GM21619 (cell line): ENCODE measurements around the gene ATP7B.
A peak's percentile ranks its signal among the peaks of the same experiment; 100 is the strongest.
"Not testable (repeated sequence)": the region's sequence is repeated elsewhere in the genome, so short reads cannot be mapped to it uniquely, and the experiment has no call there.

ENCODE experiments used
- ATAC-seq: cut with Tn5 transposase; IDR thresholded peaks from one replicate; pipeline ENCODE4 v1.9.1; 2021; ENCODE audit not compliant: unreplicated experiment

Gene ATP7B

GRCh38 chr13:52006523-52007245 lies 4.6 kb downstream of the ATP7B start:
- ATAC-seq = no peak

GRCh38 chr13:52005841-52006522 lies 5.3 kb downstream of the ATP7B start:
- no peak for ATAC-seq

GRCh38 chr13:52004511-52005170 lies 6.6 kb downstream of the ATP7B start:
- no peak for ATAC-seq

DNA sequence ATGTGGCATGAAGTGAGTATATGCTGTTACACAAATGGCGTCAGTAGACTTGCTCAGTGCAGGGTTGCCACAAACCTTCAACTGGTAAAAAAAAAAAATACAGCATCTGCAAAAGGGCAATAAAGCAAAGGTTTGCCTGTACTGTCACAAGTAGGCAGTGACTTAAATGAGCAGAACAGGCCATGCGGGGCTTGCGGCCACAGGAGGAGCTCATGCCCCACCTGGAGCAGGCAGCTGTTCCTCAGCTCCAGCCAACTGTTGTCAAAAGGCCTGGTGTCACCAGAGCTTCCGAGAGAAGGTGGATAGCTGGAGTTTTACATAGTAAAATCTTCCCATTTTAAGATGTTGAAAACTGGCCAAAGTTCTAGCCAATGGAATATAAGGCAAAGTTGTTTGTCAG lies 7.7 kb downstream of the ATP7B start:
- ATAC-seq = no peak

DNA sequence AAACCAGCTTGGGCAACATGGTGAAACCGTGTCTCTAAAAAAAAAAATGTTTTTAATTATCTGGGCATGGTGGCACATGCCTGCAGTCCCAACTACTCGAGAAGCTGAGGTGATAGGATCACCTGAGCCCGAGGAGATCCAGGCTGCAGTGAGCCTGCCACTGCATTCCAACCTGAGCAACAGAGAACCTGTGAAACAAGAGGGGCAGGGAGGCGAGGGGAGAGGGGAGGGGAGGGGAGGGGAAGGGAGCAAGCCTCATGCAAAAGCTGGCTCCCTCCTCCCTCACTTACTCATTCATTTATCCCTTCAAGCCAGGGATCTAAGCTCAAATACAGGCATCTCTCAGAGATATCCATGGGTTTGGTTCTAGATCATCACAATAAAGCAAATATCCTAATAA lies 8.9 kb downstream of the ATP7B start:
- ATAC-seq = no peak

DNA sequence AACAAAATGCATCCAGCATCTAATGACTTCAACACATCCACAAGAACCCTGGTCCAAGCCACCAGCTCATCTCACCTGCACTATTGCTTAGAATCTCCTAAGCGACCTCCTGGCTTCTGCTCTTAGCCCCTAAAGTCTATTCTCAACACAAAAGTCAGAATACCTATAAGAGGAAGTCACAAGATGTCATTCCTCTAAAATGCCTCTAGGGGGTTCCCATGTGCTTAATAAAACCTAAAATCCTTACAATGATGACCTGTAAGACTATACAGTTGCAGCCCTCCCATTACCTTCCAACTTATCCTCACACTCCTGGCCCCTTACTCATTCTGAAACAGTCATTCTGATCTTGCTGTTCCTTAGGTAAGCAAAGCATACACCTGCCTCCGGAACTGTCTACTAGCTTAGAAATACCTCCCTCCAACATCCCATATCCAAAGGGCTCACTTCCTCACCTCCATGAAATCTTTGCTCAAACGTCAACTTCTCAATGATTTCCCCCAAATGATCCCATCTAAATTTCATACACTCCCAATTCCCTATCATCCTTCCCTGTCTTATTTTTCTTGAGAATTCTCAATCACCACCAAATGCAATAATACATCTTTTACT lies 10.0 kb downstream of the ATP7B start:
- ATAC-seq = peak; percentile 96

- no peak for ATAC-seq
These were observed 11.3 kb downstream of the ATP7B start for GRCh38 chr13:51999921-52000320.

DNA sequence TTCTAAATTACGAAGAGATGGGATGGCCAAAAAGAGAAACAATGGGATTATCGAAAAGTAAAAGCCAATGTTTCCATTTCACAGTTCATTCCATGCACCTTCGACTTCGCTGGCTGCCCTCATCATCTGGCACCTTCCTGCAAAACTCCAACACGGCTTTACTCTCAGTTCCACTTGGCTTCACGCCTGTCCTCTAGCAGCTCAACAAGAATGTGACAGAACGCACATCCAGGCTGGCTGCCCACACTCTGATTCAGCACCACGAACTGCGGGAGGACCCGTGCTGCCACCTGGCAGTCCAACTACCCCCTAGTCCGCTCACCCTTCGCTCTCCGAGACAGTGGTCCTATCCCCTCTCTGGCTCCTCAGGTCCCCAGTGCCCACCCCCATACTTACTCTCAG lies 11.7 kb downstream of the ATP7B start:
- no peak for ATAC-seq

DNA sequence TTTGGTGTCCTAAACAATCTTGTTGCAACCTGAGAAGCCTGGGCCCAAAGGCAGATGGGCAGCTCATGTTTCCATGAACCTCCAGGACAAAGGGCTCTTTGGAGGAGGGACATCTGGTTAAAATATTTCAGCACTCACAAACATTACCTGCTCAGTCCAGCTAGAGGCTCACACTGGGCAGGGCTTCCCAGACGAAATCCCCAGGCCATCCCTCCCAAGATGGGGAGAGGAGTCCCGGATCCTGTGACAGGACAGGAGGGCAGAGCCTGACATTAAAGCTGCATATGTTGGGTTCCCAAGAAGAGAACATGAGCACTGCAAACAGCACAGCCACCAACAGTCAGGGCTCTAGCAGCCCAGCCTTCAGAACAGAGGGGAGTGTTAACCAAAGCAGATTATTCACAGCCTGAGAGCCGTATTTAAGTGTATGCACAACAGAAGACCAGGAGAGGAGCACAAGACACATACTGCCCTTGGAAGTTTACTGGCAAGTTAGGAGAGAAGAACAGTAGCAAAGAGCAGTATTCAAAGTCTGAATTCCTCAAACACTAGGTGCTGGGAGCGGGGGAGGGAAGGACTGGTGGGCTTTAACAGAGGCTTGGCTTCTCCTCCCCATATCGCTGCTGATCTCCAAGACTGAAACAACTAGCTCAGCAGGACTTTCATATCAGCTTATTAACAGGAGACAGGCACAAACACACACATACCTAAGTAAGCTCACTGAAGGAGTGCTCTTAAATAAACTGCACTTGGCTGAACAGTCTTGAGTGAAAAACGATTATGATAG lies 12.3 kb downstream of the ATP7B start:
- ATAC-seq = no peak

GRCh38 chr13:51997641-51998330 lies 13.5 kb downstream of the ATP7B start:
- ATAC-seq = no peak

- no peak for ATAC-seq
These were observed 14.1 kb downstream of the ATP7B start for GRCh38 chr13:51997186-51997585.

GRCh38 chr13:51996641-51997040 lies 14.6 kb downstream of the ATP7B start:
- no peak for ATAC-seq

- no peak for ATAC-seq
These were observed 15.3 kb downstream of the ATP7B start for GRCh38 chr13:51995677-51996551.

- no peak for ATAC-seq
These were observed 17.5 kb downstream of the ATP7B start for GRCh38 chr13:51993713-51994112.

- no peak for ATAC-seq
These were observed 22.1 kb downstream of the ATP7B start for GRCh38 chr13:51988988-51989618.

- ATAC-seq = not testable (repeated sequence)
These were observed 26.3 kb downstream of the ATP7B start for GRCh38 chr13:51984904-51985303.

DNA sequence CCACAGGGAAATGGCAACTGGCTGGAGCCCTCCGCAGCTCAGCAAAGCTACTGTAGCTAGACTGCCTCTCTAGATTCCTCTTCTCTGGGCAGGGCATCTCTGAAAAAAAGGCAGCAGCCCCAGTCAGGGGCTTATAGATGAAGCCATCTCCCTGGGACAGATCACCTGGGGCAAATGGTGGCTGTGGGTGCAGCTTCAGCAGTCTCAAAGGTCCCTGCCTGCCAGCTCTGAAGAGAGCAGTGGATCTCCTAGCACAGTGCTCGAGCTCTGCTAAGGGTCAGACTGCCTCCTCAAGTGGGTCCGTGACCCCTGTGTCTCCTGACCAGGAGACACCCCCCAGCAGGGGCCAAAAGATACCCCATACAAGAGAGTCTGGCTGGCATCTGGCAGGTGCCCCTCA lies 28.0 kb downstream of the ATP7B start:
- ATAC-seq = not testable (repeated sequence)

- no peak for ATAC-seq
These were observed 29.9 kb downstream of the ATP7B start for GRCh38 chr13:51981355-51981754.

DNA sequence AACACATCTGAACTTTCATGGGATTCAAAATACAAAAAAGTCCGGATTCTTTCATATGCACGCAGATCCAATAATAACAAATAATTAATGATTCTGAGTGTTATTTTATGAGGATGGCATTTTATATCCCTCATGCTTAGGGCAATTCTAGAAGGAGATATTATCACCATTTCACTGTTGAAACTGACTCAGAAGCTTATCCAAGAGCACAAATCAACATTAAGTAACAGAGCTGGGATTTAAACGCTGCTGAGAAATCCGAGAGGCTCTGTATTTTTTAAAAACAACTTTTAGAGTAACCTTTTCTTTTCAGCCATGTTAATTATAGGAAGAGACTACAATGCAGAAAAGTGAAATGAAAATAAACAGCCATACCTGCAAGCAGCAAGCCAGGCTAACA lies 30.3 kb downstream of the ATP7B start:
- no peak for ATAC-seq
